ENCODE results near the gene FGA. TPM values are rescaled to one million over a fixed set of nuclear protein-coding genes. Genes with fewer than 3 reads are reported as not detected.

The FGA gene
- total and polyA plus RNA-seq, 2 donors from 2014 or later = 5.3 to 6.1 TPM

- intact Hi-C loops (cut with DNase I) = loop anchor here (10.0 kb wide), 1 partner anchor 75 kb away; no protein-coding TSS in a partner anchor
- H3K36me3 ChIP-seq (ENCODE audit: control insufficient read depth in 2 of 3, insufficient read depth in 3 of 3, low read length in 3 of 3) = peaks cover 5 to 18% (median 6%) of the 10 kb centered on the region in 3 donors
- peak; percentile 42 for TF ChIP-seq CTCF (IDR thresholded peaks at IDR 0.05; ENCODE audit: borderline replicate concordance, extremely low read depth, insufficient read depth)
- H3K4me3 ChIP-seq (ENCODE audit: low read length in 3 of 3) = peak within 1 kb of the TSS; percentile 95 to 97 (median 95)
- H3K4me1 ChIP-seq (ENCODE audit: control insufficient read depth in 2 of 3, insufficient read depth in 2 of 3, low read depth in 1 of 3, low read length in 3 of 3) = peaks cover 3 to 10% (median 5%) of the 10 kb centered on the region in 3 donors
- peak within 1 kb of the TSS; percentile 61 to 68 for H3K27ac ChIP-seq (ENCODE audit: low read depth in 2 of 2, low read length in 2 of 2)
- peak; percentile 93 for FAIRE-seq
- DNase-seq = peak; percentile 97 to 99 (median 98)
- H3K27me3 ChIP-seq (ENCODE audit: control insufficient read depth, insufficient read depth, low read length) = no peaks in the 10 kb centered on the region
- peak within 1 kb of the TSS; percentile 84 to 96 (median 86) for H3K9ac ChIP-seq (ENCODE audit: low read length in 3 of 3)
- no peaks in the 10 kb centered on the region for H3K9me3 ChIP-seq (ENCODE audit: control insufficient read depth in 2 of 3, insufficient read depth in 1 of 3, low read length in 3 of 3)
These were observed 40.4 kb downstream of the FGA start, which contains the start of gene PLRG1 for GRCh38 chr4:154549894-154550790. Gene PLRG1, minus strand, starts transcription at chr4:154550400. Its CDS starts 92 bp downstream, at chr4:154550308.

DNA sequence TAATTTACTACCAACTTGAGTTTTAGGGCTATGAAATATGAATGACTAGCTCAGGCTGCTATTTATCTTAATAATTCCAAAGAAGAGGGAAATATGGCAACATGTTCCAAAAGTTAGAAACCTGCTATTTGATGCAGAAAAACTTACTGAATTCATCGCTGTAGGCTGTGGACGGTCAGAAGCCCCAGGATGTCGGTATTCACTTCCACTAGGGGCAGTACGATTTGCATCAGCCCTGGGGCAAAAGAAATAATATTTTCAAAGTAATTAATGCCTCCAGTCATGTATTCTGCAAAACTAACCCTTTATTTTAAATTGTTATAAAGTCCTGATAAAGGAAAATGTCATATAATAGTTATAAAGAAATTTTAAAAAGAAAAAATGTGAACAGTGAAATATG is 44.9 kb downstream of the FGA start:
- Histone ChIP-seq H3K27ac (ENCODE audit: low read depth in 2 of 2, low read length in 2 of 2) (no peak overlapping the region), H3K27me3 (ENCODE audit: control insufficient read depth, insufficient read depth, low read length) (no peaks in the 10 kb centered on the region), H3K9me3 (ENCODE audit: control insufficient read depth in 2 of 3, insufficient read depth in 1 of 3, low read length in 3 of 3) (no peaks in the 10 kb centered on the region), H3K9ac (ENCODE audit: low read length in 3 of 3) (no peak overlapping the region), H3K4me3 (ENCODE audit: low read length in 3 of 3) (no peak overlapping the region), H3K36me3 (ENCODE audit: control insufficient read depth in 2 of 3, insufficient read depth in 3 of 3, low read length in 3 of 3) (peaks cover 13 to 53% (median 30%) of the 10 kb centered on the region in 3 donors), H3K4me1 (ENCODE audit: control insufficient read depth in 2 of 3, insufficient read depth in 2 of 3, low read depth in 1 of 3, low read length in 3 of 3) (peaks cover 3 to 10% (median 5%) of the 10 kb centered on the region in 3 donors)
- FAIRE-seq = no peak
- no peak for DNase-seq
- intact Hi-C loops (cut with DNase I) = no loop called here
- no peak for TF ChIP-seq CTCF (IDR thresholded peaks at IDR 0.05; ENCODE audit: borderline replicate concordance, extremely low read depth, insufficient read depth)

GRCh38 chr4:154542271-154542879 is 48.2 kb downstream of the FGA start:
- FAIRE-seq = no peak
- no peak overlapping the region for H3K4me3 ChIP-seq (ENCODE audit: low read length in 3 of 3)
- TF ChIP-seq CTCF (IDR thresholded peaks at IDR 0.05; ENCODE audit: borderline replicate concordance, extremely low read depth, insufficient read depth) = no peak

More at GRCh38 chr4:154542271-154542879, 48.2 kb downstream of the FGA start:
- H3K9ac ChIP-seq (ENCODE audit: low read length in 3 of 3) = no peak overlapping the region
- DNase-seq = no peak
- H3K9me3 ChIP-seq (ENCODE audit: control insufficient read depth in 2 of 3, insufficient read depth in 1 of 3, low read length in 3 of 3) = no peaks in the 10 kb centered on the region
- no peaks in the 10 kb centered on the region for H3K4me1 ChIP-seq (ENCODE audit: control insufficient read depth in 2 of 3, insufficient read depth in 2 of 3, low read depth in 1 of 3, low read length in 3 of 3)
- no peak overlapping the region for H3K27ac ChIP-seq (ENCODE audit: low read depth in 2 of 2, low read length in 2 of 2)
- intact Hi-C loops (cut with DNase I) = no loop called here
- H3K36me3 ChIP-seq (ENCODE audit: control insufficient read depth in 2 of 3, insufficient read depth in 3 of 3, low read length in 3 of 3) = peaks cover 25 to 72% (median 53%) of the 10 kb centered on the region in 3 donors
- H3K27me3 ChIP-seq (ENCODE audit: control insufficient read depth, insufficient read depth, low read length) = no peaks in the 10 kb centered on the region

Other genes with a start within 250 kb of the FGA start
- 0.47 TPM for gene DCHS2, start 98.9 kb downstream of the FGA start, total RNA-seq
- not detected for gene DCHS2, start 98.9 kb downstream of the FGA start, polyA plus RNA-seq (ENCODE audit: insufficient read depth, low read depth, low replicate concordance)
- gene PLRG1, start 40.3 kb downstream of the FGA start, total RNA-seq = 69.7 TPM
- 54.6 TPM for gene PLRG1, start 40.3 kb downstream of the FGA start, polyA plus RNA-seq (ENCODE audit: insufficient read depth, low read depth, low replicate concordance)
- 42.5 TPM for gene FGB, start 27.7 kb downstream of the FGA start, total RNA-seq
- gene FGB, start 27.7 kb downstream of the FGA start, polyA plus RNA-seq (ENCODE audit: insufficient read depth, low read depth, low replicate concordance) = 23.5 TPM
- 2.8 TPM for gene FGG, start 21.9 kb upstream of the FGA start, total RNA-seq
- 1.8 TPM for gene FGG, start 21.9 kb upstream of the FGA start, polyA plus RNA-seq (ENCODE audit: insufficient read depth, low read depth, low replicate concordance)
- 0.72 TPM for gene LRAT, start 153.3 kb upstream of the FGA start, total RNA-seq
- gene LRAT, start 153.3 kb upstream of the FGA start, polyA plus RNA-seq (ENCODE audit: insufficient read depth, low read depth, low replicate concordance) = 0.15 TPM
- gene RBM46, start 190.5 kb upstream of the FGA start, total RNA-seq = not detected
- not detected for gene RBM46, start 190.5 kb upstream of the FGA start, polyA plus RNA-seq (ENCODE audit: insufficient read depth, low read depth, low replicate concordance)

Data from kidney (tissue), 14 donors.